ENCODE results near the gene MT2A.
"Not testable (repeated sequence)": the region's sequence is repeated elsewhere in the genome, so short reads cannot be mapped to it uniquely, and the experiment has no call there.

The MT2A gene

DNA sequence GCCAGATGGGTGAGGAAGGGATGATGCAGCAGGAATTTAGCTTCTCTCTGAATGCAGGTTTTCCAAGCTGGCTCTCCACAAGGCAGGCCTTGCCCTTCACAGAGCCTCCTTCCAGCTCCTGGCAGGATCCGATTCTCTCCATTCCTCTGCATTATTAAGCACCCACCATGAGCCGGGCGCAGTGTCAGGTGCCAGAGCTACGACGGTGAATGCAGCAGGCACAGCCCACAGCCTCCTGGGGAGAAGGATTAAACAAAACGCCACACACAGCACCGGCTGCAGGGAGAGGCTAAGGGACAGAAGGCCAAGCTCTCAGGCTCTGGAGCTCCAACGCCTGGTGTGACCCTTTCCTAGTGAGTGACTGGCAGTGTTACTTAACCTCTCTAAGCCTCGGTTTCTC lies 7.1 kb upstream of the MT2A start:
- no peak for DNase-seq

DNA sequence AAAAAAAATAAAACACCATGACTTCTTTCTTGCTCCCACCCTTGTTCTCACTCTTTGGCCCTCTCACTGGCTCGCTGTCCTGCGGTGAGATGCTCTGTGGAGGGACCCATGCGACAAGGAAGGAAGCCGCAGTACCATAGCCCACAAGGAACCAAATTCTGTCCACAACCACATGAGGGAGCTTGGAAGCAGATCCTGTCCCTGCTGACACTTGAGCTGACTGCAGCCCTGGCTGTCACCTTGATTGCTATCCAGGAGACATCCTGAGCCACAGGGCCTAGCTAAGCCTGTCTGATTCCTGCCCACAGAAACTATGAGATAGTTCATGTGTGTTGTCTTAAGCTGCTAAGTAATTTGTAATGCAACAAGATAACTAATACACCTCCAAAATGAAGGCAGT lies 4.8 kb upstream of the MT2A start:
- peak; percentile 72 for DNase-seq

GRCh38 chr16:56604966-56605365 lies 3.4 kb upstream of the MT2A start:
- no peak for DNase-seq

GRCh38 chr16:56605475-56605874 lies 2.9 kb upstream of the MT2A start:
- DNase-seq: no peak

DNA sequence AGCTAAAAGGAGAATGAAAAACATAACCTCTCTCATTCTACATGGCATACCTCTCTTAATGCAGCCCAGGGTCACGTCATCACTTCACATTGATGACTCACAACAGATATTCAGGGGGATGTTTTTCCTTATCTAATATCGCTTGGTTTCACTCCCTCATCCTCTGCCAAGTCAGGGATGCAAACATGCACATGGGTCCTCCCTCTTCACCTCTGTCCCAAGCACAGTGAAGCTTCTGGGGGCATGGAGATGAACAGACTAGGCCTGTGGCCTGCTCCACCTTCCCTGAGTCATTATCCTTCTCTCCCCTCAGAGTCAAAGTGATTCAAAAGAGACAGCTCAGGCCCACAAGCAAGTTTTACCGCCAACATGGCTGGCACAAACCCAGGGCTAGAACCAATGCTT lies 2.3 kb upstream of the MT2A start:
- DNase-seq: no peak

DNA sequence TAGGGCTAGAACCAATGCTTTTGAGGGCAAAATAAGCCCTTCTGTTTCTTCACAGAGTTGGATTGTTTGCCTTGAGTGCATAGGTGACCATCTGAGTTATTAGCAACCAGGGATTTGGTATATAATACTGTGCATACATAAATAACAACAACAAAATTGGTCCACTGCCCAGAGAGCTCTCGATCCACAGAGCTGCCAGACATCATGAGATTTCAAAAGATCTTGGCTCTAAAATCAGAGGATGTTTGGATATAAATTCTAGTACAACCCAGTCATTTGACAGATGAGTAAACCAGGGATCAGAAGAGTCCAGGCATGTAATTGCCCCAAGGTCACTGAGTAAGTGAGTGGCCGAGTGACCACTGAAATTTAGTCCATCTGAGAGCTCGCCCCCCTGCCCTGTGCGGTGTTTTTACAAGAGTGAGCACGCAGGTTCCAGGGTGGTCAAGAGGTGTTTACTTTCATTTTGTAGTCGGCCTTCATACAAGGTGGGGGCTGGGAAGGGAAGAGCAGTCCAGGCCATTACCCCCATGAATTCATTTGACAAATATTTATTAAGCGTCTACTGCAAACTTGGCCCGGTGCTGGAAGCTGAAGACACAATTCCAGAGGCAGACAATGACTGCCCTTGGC lies 1.8 kb upstream of the MT2A start:
- DNase-seq: no peak

DNA sequence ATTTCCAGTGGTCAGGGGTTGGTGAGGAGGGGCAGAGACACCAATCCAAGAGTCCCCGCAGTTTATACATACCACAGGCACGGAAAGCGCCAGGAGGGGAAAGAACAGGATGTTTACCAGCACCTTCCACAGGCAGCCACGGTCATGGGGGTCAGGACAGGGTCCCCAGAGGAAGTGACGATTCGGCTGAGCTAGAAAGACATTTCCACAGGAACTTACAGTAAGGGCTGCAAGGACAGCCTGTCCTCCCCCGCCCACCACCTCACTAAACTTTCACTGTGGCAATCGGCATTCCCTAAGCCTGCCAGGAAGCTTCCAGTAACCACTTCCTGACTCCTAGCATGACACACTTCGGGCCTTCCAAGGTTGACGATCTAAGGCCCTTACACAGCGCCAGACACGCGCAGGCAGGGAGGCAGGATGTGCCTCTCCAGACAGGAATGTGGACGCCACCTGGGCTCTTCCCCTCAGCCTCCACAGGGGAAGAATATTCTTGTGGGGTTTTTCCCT lies 1.2 kb upstream of the MT2A start:
- no peak for DNase-seq

DNA sequence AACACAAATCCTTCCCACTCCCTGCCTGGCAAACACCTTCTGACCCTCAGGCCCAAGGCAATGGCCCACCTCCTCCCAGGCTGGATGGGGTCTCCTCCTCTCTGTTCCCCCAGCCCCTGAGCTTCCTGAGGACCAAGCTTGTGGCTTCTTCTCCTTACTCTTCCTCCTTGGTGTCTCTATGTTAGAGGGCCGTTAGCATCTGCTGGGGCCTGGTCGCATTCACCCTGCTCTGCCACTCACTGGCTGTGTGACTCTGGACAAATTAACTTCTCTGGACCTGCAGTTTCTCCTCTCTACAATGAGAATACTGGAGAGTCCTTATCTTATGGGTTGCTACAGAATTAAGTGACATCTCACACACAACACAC lies 725 bp upstream of the MT2A start:
- DNase-seq: no peak

GRCh38 chr16:56608876-56609462 lies 585 bp downstream of the MT2A start:
- peak; percentile 51 for DNase-seq

GRCh38 chr16:56609463-56609921 lies 1.1 kb downstream of the MT2A start:
- peak; percentile 98 for DNase-seq

DNA sequence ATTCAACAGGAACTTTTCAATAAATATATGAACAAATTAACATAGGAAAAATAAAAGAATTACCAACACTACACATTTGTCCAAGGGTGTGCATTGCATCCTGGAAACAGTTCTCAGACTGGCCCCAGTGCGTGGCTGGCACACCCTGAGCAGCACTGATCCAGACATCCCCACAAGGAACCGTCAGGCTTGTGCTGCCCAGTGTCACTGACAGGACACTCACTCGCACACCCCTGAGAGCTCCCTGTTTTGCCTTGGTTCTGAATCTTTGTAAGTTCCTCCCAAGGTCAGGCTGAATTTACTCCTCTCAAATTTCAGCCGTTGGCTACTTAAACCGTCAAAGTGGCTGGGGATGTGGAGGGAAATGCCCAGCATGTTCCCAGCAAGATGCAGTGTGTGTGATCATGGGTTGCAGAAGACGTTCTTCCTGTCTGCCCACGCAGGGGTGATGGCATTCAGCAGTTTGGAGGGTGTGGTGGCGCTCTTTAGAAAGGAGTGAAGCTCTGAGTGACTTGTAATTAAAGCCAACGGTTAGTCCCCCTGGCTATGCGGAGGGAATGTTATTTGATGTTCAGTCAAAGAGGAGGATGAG lies 1.7 kb downstream of the MT2A start:
- DNase-seq: peak; percentile 37

DNA sequence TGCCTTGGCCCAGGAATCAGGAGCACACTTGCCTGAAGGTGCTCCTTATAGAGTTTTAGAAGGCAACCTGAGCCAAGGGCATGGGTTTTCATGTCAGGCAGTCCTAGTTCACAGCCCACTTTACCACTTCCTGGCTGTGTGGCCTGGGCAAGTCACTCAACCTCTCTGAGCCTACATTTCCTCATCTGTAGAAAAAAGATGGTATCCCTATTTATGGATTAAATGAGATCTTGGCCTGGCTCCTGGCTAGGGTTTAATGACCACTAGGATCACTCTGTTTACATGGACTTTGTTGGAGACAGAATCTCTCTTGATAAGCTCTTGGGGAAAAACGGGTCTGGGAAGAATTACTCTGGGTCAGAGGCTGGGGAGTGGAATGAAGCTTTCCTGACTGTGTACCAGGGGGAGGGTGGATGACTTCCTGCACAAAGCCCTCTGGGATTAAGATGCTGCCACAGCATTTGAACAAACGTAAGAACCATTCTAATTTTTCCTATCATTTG lies 2.3 kb downstream of the MT2A start:
- DNase-seq: no peak

- DNase-seq: peak; percentile 30
These were observed 3.0 kb downstream of the MT2A start for GRCh38 chr16:56611281-56611833.

DNA sequence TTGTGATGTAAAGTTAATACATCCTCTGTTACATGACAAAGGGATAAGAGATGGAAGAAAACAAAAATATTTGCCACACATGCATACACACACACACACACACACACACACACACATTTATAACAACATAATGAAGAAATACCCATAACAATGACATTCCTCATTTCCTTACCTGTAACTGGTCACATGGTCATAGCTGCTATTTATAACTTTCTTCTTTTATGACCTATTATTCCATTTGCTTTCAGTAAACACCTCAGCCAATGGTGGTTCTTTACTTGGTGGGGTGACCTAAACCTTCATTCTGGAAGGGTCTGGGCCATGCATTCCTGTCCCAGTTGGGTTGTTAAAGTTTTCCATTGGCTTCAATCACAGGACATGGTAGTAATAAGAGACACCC lies 5.3 kb downstream of the MT2A start:
- DNase-seq: no peak

- no peak for DNase-seq
These were observed 6.2 kb downstream of the MT2A start for GRCh38 chr16:56614549-56614991.

DNA sequence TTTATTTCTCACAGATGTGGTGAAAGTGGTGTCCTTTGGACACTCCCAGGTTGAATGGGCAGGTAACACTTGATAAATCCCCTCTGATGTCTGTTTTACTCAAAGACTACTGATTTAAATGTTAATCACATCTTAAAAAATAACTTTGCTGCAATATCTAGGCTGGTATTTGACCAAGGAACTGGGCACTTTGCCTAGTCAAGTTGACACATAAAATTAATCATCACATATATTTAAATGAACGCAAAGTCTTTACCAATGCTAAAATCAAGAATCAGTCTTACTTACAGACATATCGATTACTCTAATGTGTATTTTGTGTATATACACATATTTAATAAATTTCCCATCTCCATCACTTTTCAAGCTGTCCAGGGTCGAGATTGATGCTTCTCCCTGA lies 7.0 kb downstream of the MT2A start:
- no peak for DNase-seq

DNA sequence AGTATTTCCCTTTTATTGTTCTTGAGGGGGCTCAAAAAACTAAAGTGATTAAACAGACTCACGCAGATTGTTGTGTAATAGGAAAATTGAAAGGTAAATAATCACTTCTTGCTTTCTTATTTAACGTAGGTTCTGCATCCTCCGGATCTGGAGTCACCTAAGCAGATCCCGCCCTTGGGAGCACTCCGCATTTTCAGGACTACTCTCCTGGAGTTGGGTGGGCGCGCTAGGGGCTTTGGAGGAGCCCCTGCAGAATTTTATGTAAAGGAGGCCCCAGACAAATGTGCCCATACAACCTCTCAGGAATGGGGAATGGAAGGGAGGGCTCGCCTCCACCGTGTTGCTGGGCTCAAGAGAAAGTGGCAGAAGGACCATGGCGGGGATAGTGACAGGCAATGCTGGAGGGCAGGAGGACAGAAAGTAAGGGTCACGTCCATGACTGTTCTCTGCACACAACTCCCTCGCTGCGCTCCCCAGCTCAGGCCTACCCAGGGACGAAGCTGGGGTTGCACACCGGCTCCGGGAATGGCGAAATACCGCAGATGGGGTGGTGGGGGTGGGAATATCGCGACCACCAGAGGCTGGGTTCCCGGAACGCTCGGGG lies 8.3 kb downstream of the MT2A start:
- no peak for DNase-seq

DNA sequence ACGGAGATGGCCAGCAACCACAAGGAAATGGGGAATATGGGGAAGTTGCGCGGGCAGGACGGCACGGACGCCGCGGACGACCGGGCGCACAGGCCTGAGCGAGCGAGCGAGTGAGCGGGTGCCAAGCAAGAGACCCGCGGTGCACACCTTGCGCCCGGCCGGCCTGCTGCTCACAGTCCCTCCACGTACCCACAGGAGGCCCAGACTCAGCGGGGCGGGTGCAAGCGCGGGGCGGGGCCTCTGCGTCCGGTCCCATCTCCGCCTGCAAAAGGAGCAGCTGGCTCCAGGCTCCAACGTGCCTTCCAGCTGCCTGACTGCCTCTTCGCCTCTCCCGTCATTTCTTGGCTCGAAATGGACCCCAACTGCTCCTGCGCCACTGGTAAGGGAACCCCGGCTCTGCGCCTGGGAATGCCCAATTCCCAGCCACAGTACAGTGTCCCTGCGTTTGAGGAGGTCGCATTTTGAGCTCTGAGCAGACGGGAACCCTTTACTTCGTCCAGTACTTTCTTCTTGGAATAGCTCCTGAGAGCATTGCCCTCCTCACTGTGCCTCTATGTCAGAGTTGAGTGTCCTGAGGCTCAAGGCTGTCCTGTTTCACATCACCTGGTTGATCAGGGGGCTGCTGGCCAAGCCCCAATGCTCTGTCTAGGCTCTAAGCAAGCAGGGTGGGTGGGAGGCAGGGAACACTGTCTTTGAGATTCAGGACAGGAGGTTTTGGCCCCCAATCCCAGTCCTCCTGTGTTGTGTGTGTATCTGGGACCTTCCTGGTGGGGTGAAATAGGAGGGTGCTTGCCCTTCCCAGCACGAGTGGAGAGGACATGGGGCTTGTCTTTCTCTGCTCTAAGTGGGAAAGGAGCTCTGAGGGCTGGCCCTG lies 9.1 kb downstream of the MT2A start:
- DNase-seq: peak; percentile 56

DNA sequence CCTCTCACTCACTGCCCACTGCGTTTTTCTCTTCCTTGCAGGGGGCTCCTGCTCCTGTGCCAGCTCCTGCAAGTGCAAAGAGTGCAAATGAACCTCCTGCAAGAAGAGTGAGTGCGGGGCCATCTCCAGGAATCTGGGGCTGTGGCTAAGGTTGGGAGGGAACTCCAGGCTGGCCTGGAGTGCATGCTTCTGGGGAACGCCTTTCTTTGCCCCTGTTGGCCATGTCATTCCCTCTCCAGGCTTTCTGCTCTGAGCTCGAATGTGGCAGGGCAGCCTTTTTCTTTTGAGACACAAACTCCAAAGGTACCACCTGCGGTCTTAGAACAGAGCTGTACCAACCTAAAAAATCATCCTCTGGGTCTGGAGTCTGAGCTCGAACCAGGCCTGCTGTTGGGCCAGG lies 9.8 kb downstream of the MT2A start:
- DNase-seq: no peak

GRCh38 chr16:56620339-56620897 lies 12.0 kb downstream of the MT2A start:
- no peak for DNase-seq

DNA sequence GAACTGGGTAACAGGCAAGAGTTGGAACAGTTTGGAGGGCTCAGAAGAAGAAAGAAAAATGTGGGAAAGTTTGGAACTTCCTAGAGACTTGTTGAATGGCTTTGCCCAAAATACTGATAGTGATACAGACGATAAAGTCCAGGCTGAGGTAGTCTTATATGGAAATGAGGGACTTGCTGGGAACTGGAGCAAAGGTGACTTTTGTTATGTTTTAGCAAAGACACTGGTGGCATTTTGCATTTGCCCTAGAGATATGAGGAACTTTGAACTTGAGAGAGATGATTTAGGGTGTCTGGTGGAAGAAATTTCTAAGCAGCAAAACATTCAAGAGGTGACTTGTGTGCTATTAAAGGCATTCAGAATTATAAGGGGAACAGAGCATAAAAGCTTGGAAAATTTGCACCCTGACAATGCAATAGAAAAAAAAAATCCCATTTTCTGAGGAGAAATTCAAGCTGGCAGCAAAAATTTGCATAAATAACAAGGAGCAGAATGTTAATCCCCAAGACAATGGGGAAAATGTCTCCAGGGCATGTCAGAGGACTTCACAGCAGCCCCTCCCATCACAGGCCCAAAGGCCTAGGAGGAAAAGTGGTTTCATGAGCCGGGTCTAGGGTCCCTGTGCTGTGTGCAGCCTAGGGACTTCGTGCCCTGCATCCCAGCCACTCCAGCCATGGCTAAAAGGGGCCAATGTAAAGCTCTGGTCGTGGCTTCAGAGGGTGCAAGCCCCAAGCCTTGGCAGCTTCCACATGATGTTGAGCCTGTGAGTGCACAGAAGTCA lies 13.5 kb downstream of the MT2A start:
- not testable (repeated sequence) for DNase-seq
